Kidney epithelial cell (primary cell): ENCODE measurements around the gene GALNT16. TPM values are rescaled to one million over a fixed set of nuclear protein-coding genes. Genes with fewer than 3 reads are reported as not detected.

Source experiments
- DNase-seq: peaks from one replicate; pipeline ENCODE4 v3.0.0-alpha.2; 2010; ENCODE audit warnings: low read depth
- H3K27me3 ChIP-seq: 2 replicates; pipeline ENCODE4 v1.6.0; 2011; ENCODE audit warnings: low read length; ENCODE audit not compliant: control insufficient read depth, insufficient read depth
- H3K36me3 ChIP-seq: 2 replicates; pipeline ENCODE4 v1.5.1; 2011; ENCODE audit warnings: low read length; ENCODE audit not compliant: control insufficient read depth, insufficient read depth
- H3K4me3 ChIP-seq: 2 replicates; pipeline ENCODE4 v1.5.1; 2011; ENCODE audit warnings: low read depth, mild to moderate bottlenecking, control low read depth, low read length
- total RNA-seq: library from RNA; depleted of rRNA; stranded (reverse); fragments of >200 nt; gene quantifications from 2 replicates; pipeline ENCODE4 v1.2.3, GENCODE V29; 2015
- TF ChIP-seq, protein P1 (sequence below): IDR thresholded peaks from 2 replicates; pipeline ENCODE4 v1.5.1; 2011; ENCODE audit warnings: mild to moderate bottlenecking, moderate library complexity, low read length, control low read depth, inconsistent platforms; ENCODE audit not compliant: insufficient read depth, poor library complexity, severe bottlenecking

Gene GALNT16
- total RNA-seq, 1 donor from 2014 or later = 0.33 TPM

DNA sequence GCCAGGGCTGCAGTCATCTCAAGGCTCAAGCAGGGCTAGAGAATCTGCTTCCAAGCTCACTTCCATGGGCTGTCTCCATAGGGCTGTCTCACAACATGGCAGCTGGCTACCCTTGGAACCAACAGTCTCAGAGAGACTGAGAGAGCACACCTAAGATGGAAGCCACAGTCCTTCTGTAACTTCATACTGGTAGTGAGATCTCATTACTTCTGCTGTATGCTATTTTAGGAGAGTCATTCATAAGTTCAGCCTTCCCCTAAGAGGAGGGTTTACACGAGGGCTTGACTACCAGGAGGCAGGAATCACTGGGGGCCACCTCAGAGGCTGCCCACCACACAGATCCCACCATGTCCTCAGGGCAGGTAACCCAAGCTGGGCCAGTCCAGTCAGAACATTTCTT lies 108.4 kb downstream of the GALNT16 start:
- no peak for DNase-seq
- no peak overlapping the region for H3K4me3 ChIP-seq
- no peaks in the 10 kb centered on the region for H3K36me3 ChIP-seq
- H3K27me3 ChIP-seq = no peaks in the 10 kb centered on the region
- TF ChIP-seq, protein P1, sequence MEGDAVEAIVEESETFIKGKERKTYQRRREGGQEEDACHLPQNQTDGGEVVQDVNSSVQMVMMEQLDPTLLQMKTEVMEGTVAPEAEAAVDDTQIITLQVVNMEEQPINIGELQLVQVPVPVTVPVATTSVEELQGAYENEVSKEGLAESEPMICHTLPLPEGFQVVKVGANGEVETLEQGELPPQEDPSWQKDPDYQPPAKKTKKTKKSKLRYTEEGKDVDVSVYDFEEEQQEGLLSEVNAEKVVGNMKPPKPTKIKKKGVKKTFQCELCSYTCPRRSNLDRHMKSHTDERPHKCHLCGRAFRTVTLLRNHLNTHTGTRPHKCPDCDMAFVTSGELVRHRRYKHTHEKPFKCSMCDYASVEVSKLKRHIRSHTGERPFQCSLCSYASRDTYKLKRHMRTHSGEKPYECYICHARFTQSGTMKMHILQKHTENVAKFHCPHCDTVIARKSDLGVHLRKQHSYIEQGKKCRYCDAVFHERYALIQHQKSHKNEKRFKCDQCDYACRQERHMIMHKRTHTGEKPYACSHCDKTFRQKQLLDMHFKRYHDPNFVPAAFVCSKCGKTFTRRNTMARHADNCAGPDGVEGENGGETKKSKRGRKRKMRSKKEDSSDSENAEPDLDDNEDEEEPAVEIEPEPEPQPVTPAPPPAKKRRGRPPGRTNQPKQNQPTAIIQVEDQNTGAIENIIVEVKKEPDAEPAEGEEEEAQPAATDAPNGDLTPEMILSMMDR = no peak

DNA sequence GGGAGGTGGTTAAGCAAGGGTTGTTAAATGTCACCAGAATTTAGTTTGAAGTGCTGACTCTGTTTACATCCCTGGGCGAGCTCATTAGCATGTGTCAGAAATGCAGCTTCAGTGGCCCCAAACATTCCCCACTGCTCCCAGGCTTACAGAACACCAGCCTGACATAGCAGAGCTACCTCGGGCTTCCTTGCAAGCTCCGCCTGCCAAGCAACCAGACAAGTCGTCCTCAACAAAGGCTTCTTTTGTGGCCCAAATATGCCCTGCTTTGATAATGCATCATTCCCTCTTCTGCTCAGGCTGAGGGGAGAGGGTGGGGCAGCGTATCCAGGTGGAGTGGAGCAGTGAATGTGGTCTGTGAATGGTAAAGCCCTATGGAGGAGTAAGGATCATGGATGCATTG lies 110.1 kb downstream of the GALNT16 start:
- H3K36me3 ChIP-seq = no peaks in the 10 kb centered on the region
- no peaks in the 10 kb centered on the region for H3K27me3 ChIP-seq
- TF ChIP-seq, protein P1 = no peak
- DNase-seq = no peak
- H3K4me3 ChIP-seq = no peak overlapping the region

DNA sequence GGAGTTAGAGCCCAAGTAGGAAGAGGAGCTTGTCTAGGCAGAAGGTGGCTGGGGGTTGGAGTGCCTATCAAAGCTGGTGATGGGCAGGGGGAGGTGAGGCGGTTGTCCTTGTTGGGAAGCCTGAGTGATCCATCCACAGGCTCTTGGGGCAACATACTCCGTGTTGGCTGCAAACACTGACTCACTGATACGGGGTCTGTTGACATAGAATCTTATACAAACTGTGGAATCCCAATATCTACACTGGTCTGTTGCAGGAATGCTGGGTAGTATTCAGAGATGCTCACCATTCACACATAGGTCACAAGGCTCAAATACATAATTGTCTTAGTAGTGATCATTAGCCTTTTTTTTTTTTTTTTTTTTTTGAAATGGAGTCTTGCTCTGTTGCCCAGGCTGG lies 112.2 kb downstream of the GALNT16 start:
- no peak overlapping the region for H3K4me3 ChIP-seq
- TF ChIP-seq, protein P1 = no peak
- no peak for DNase-seq

DNA sequence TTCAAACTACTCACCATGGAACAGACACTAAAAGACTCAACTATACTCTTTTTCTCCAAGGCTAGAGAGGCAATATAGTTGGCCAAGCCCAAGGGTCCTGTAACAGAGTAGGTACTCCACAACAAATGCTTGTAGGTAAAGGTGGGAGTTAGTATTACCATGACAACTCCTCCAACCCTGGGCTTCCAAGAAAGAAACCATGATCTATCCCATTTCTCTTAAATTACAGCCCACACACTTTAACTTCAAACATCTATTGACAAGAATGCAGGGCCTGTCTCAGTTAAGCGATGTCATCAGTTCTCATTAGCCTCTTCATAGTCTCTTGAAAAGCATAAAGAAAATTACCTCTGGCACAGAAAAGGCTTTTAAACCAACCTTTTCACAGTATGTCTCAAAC lies 113.1 kb downstream of the GALNT16 start:
- Histone ChIP-seq H3K27me3 (no peaks in the 10 kb centered on the region), H3K36me3 (no peaks in the 10 kb centered on the region), H3K4me3 (no peak overlapping the region)
- TF ChIP-seq, protein P1 = no peak
- no peak for DNase-seq

More for the DNA sequence above, 112.2 kb downstream of the GALNT16 start:
- H3K27me3 ChIP-seq = no peaks in the 10 kb centered on the region
- no peaks in the 10 kb centered on the region for H3K36me3 ChIP-seq

DNA sequence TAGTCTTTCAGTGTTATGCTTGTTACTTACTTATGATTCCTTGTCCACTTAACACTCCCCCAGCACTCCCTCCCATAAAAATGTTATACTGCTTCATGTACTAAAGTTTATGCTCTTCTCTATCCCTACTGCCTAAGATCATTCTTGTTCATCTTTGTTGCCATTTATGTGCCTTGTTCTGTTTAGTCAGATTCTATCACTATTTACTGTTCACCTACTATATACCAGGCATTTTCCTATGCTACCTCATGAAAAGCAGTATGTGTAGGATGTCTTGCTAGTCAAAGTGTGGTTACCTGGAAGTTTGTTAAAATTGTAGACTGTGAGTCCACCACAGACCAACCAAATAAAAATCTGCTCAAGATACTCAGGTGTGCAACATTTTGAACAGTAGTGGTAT lies 114.3 kb downstream of the GALNT16 start:
- Histone ChIP-seq H3K27me3 (no peaks in the 10 kb centered on the region), H3K4me3 (no peak overlapping the region), H3K36me3 (no peaks in the 10 kb centered on the region)
- DNase-seq = no peak
- TF ChIP-seq, protein P1 = no peak

DNA sequence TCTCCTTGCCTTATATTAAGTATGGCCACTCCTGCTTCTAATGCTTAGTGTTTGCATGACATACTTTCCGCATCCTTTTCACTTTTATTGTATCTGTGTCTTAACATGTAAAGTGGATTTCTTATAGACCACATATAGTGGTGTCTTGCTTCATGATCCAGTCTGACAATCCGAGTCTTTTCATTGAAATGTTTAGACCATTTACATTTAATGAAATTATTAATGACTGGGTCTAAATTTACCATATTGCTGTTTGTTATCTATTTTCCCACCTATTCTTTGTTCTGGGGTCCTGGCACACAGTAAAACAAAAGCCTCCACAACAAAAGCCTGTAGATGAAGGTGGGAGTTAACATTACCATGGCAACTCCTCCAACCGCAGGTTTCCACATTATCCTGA lies 115.2 kb downstream of the GALNT16 start:
- no peak for DNase-seq
- TF ChIP-seq, protein P1 = no peak
- Histone ChIP-seq H3K36me3 (no peaks in the 10 kb centered on the region), H3K27me3 (no peaks in the 10 kb centered on the region), H3K4me3 (no peak overlapping the region)
